ENCODE results near the gene EZH2.

The EZH2 gene

DNA sequence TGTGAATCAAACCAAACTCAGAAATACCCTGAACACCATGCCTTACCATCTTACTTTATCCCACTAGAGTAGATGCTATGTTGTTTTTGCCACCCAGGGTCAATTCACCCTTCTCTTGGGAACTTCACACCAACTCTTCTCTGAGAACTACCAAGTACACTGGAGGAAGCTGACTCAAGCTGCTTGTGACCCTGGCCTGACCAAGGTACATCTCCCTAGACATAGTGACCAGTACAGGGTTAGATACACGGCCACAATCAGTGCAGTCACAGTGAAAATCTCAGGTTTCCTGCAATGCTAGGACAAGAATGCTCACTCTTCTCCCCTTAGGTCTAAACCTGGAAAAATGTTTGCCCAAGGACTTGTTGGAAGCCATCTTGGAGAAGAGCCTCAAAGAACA, 31.8 kb downstream of the EZH2 start:
- DNase-seq: no peak

DNA sequence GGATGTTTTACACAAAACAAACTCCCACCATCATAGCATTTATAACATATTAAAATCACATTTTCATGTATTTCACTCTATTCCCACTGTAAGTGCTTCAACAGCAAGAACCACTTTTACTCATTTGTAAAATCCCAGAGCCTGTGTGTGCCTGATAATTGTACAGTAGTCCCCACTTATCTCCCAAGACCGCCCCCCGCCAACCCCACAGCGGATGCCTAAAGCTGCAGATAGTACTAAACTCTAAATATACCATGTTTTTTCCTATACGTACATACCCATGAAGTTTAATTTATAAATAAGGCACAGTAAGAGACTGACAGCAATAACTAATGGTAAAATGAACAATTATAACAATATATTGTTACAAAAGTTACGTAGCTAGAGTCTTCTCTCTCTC, 33.5 kb downstream of the EZH2 start:
- DNase-seq: no peak

DNA sequence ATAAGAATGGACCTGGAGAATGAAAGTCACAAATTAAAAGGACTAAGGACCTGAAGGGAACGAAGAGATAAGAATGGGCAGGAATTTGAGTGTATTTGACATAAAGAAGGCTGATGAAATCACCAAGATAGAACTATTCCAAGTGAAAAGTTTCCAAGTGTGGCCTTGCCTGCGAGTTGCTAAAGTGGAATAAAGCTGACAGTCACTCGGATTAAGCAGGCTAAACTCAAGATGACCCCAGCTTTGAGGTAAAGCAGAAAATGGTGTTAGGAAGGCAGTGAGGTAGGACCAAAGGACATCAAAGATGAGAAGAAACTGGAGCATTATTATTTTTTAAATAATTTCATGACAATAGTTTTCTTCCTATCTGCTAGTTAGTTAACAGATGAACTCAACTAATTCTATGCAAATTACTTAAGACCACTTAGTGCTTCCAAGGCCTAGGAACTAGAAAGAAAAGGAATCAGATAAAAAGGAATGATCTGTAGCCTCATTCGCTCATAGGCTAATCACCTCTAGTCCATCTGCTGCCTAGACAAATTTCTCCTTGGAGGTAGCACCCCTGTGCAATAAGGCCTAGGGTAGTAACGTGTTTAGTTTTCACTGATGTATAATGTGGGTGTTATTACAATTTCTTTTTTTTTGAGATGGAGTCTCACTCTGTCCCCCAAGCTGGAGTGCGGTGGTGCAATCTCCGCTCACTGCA, 34.5 kb downstream of the EZH2 start:
- DNase-seq: no peak

- DNase-seq: no peak
These were observed 36.0 kb downstream of the EZH2 start for GRCh38 chr7:148847815-148848734.

DNA sequence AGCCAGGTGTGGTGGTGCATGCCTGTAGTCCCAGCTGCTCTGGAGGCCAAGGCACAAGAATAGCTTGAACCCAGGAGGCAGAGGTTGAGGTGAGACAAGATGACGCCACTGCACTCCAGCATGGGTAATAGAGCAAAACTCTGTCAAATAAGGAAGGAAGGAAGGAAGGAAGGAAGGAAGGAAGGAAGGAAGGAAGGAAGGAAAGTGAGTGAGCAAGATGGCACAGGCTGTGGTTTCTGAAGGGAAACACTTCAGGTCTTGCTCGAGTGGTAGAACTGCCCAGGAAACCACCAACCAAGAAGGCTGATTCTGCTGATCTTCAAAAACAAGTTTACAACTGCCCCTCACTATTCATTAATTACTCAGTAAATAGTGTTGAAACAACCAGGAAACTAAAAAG, 45.2 kb downstream of the EZH2 start:
- DNase-seq: no peak

DNA sequence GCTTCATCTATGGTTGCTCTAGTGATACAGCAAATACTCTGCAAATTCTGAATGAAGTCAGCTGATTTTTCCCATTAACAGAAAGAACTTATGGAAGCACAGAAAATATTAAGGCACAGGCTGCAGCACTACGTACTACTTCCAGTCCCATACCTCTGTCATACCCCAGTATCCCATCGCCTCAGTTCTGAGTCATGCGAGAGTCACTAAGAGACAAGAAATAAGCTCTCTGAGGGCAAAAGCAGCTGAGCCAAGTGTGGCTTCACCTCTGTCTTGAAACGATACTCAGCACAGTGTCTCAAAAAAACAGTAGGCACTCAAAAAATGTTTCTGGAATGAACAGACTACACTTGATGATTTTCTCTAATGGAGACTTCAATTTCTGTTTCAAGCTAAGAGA, 48.2 kb downstream of the EZH2 start:
- DNase-seq: no peak

DNA sequence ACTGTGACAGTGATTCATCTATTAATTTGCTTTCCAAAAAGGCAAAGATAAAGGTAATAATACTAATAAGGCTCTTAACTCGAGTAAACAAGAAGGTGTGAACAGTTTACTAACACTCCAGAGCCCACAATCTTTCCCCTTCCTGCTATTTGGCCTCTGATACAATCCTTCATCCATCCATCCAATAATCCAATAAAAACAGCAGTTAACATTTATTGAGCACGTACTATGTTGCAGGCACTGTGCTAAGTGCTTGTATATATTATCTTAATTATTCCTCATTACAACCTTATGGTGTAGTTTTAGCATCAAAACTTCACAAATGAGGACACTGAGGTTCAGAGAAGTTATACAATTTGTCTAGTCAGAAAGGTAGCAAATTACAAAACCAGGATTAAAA, 49.5 kb downstream of the EZH2 start:
- no peak for DNase-seq

DNA sequence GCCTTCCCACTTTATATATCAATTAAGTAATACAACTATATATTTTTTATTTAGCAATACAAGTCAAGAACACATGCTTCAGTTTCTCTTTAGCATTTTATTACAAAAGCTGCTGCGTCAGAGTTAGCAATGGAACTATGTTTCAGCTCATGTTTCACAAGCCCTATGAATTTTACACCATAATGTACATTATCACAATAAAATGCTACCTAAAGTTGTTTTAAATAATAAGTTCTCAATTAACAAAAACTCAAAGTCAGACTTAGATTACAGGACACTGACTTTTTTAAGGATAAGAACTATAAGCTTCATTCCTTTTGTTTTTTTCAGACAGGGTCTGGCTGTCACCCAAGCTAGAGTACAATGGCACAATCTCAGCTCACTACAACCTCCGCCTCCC, 52.3 kb downstream of the EZH2 start:
- DNase-seq: no peak

DNA sequence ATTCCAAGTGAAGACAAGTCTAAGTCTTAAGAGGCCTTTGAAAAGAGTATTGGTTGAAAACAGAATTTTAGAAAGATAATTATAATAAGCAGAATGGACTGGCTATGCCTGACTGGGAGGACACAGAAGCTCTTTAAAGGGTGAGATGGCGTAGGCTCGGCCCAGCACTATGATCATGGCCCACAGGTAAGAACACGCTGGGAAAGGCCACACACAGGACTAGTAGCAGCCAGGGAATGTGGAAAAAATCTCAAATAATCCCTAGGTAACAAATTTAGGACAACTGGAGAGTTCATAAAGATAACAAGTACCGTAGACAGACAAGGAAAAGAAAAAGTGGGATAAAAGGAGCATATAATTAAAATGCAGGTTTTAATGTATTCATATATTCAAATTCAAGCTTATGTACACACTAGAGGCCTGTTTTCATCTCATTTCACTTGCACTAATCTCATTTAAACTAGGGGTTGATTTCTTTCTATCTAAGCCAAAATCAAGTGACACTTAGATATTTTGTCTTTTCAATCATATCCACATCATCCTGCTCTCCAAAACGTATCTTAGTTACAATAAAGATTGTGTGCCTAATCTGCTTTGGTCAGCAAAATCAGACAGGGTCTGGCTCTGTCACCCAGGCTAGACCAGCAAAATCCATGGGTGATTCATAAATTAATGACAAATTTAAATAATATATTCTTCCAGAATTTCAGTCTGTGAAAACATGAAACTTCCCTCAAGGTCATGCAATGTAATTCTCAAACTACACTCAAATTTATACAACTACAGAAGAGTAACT, 53.0 kb downstream of the EZH2 start:
- no peak for DNase-seq

DNA sequence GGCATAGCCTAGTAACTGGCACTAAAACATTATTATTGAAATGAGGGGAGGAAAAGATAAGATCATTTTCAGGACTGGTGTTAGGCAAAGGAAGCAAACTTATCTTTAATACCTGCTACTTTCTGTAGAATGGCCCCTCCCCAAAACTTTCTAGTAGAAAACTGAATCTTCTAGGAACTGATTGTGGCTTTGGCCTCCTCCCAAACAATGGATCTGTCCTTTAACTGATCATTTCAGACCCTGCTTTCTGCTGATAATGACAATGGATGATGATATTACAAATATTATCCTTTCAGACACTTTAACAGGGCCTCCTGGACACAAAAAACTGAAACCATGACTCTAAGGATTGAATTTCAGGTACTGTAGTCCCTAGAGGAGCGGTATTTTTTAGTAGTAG, 55.1 kb downstream of the EZH2 start:
- DNase-seq: no peak

DNA sequence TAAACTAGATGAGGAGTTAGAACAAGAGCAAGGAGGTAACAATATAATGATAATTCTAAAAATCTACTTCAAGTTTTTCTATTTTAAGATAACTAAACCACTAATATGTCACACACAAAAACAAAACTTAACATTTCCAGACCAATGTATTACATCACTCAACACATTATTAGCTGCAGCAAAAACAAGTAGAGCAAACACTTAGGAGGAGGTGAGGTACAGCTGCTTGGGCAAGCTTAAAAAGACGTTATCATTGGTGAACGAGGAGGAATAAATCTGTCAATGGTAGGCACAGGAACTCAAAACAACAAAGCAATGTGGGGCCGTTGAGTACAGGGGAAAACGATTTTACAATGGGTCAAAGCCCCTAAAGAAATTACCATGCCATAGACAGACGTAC, 58.8 kb downstream of the EZH2 start:
- no peak for DNase-seq

- no peak for DNase-seq
These were observed 59.2 kb downstream of the EZH2 start for GRCh38 chr7:148824864-148825263.

GRCh38 chr7:148821422-148821821, 62.7 kb downstream of the EZH2 start:
- no peak for DNase-seq

DNA sequence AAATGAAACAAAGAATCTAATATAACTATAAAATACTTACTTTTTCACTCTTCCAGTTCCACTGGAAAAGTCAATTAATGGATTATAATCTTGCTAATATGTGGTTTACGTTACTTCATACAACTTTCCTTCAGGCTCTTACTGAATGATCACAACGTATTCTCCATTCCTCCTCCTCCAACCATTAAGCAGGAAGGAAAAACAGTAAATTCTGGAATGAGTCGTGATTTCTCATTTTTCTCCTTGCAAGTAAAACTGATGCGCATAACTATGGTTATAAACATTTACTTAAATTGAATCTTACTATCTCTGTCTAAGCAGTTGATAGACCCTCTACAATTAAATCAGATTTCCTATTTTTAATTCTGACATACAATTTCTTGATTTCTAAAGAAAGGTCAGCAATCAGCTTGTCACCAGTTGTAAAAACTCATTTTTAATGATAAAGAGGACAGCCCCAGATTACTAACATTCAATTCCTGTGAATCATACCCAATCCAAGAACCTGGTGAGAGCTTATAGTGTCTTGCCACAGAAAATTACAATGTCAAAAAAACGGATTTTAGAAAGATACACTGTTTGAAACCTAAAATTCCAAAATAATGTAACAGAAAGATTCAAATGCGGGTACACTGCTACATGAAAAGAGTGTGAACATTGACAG, 64.3 kb downstream of the EZH2 start:
- no peak for DNase-seq

- DNase-seq: no peak
These were observed 68.5 kb downstream of the EZH2 start for GRCh38 chr7:148815612-148816011.

- DNase-seq: no peak
These were observed 69.0 kb downstream of the EZH2 start for GRCh38 chr7:148814922-148815559.

- DNase-seq: no peak
These were observed 70.2 kb downstream of the EZH2 start for GRCh38 chr7:148813890-148814289.

- no peak for DNase-seq
These were observed 72.2 kb downstream of the EZH2 start for GRCh38 chr7:148811892-148812291.

DNA sequence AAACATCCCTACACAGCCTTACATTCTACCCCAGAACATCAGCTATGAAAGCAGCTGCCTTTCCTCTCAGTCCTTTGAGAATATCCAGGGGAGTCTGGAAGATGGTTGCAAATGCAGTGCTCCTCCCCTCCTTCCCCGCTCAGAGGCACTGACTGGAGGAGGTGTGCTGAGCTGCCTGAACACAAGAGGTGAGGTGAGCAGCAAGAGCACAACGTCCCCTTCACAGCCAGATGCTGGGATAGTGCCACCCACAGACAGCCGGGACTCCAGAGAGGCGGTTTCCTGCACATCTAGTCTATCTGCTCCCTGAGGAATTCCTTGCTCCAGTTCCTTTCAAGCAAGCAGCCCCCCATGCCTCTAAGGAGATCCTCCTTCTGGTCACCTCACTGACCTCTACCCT, 74.2 kb downstream of the EZH2 start:
- DNase-seq: no peak

DNA sequence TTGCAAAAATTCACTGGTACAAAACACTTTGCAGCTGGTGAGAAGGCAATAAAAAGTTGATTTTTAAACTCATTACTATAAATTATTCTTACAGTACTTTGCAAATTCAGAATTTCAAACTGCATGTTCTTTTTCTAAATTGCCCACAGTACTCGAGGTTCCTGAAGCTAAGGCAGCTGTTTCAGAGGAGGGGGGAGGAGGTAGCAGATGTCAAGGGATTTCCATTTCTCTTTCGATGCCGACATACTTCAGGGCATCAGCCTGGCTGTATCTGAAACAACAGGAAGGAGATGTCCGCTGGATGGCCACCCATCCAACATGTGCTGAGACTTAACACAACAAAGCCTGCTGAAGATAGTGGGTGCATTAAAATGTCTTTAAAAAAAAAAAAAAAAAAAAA, 76.7 kb downstream of the EZH2 start:
- no peak for DNase-seq

DNA sequence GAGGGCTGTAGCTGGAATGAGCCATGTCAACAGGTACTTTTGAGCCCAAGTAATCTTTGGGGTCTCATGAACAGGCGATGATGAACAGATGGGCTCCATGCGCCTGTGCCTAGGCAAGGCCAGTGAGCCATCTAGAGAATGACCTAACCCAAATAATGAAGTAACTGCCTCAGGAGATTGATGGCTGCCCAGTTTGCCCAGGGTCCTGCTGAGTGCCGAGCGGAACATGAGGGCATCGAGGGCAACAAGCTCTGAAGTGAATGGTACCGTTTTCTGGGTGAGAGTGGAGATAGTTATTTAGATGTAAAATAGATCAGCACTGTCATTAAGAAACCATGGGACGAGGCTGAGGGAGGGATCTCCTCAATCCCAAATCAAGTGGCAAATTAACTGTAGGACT, 77.9 kb downstream of the EZH2 start:
- no peak for DNase-seq

All from stimulated activated naive CD4-positive, alpha-beta T cell (primary cell).